ENCODE measurements around the gene MRPS23. TPM values are rescaled to one million over a fixed set of nuclear protein-coding genes. Genes with fewer than 3 reads are reported as not detected.

The MRPS23 gene
- total RNA-seq, 4 donors from 2014 or later, result 0.37 to 11.1 (median 6.5) TPM

DNA sequence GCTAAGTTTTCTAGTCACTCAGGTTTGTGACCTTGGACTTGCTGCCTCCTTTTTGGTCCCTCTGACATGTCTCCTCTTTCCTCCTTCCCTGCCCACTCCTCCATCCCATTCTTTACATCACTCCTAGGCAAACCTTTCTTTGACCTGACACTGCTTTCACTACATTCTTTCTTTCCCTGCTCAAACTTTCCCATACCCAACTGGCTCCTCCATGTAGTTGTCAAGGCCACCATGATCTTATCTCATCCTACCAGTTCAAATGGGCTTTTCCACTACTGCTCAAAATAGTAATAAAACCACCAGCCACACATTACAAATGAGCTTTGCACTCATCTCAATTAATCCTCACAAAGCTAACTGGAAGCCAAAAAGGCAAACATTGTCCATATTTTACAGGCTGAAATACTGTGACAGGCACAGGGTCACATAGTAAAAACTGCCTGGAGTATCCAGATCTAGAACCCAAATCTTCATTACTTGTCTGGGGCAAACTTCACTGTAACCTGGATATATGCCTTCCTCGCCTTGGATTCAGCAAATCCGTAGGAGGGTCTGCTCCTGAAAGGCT, 14.4 kb downstream of the MRPS23 start:
- TF ChIP-seq POLR2A (IDR thresholded peaks at IDR 0.05) (no peak), EP300 (IDR thresholded peaks at IDR 0.05; ENCODE audit: low read depth) (no peak), POLR2AphosphoS5 (IDR thresholded peaks at IDR 0.05) (no peak)
- TF ChIP-seq, protein P1, sequence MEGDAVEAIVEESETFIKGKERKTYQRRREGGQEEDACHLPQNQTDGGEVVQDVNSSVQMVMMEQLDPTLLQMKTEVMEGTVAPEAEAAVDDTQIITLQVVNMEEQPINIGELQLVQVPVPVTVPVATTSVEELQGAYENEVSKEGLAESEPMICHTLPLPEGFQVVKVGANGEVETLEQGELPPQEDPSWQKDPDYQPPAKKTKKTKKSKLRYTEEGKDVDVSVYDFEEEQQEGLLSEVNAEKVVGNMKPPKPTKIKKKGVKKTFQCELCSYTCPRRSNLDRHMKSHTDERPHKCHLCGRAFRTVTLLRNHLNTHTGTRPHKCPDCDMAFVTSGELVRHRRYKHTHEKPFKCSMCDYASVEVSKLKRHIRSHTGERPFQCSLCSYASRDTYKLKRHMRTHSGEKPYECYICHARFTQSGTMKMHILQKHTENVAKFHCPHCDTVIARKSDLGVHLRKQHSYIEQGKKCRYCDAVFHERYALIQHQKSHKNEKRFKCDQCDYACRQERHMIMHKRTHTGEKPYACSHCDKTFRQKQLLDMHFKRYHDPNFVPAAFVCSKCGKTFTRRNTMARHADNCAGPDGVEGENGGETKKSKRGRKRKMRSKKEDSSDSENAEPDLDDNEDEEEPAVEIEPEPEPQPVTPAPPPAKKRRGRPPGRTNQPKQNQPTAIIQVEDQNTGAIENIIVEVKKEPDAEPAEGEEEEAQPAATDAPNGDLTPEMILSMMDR (IDR thresholded peaks at IDR 0.05), result no peak
- H3K4me3 ChIP-seq, result no peak overlapping the region
- WGBS, 2 donors (ENCODE audit: low coverage in 1 of 2), result 100% methylated on average over 2 of the region's 2 CpGs
- intact Hi-C loops (cut with DNase I; ENCODE audit: low total_unique reads), result loop anchor here (10.0 kb wide), 1 partner anchor 701 kb away; no protein-coding TSS in a partner anchor
- no peaks in the 10 kb centered on the region for H3K27me3 ChIP-seq
- H3K36me3 ChIP-seq, result peaks cover 0 to 15% (median 6%) of the 10 kb centered on the region in 4 donors
- H3K9me3 ChIP-seq, result no peaks in the 10 kb centered on the region
- in situ Hi-C loops (cut with MboI; ENCODE audit: low pct_ligation_motif_present in 1 of 4, low pct_unique_long_range_greater_than_20kb in 1 of 4, low sequenced_read_pairs in 3 of 4), result loop anchor here in 1 of 4 donors (10.0 kb wide), 1 partner anchor 711 kb away; no protein-coding TSS in a partner anchor
- H3K27ac ChIP-seq, result no peak overlapping the region
- H3K4me1 ChIP-seq, result peaks cover 0 to 9% (median 9%) of the 10 kb centered on the region in 4 donors
- no peak for DNase-seq

DNA sequence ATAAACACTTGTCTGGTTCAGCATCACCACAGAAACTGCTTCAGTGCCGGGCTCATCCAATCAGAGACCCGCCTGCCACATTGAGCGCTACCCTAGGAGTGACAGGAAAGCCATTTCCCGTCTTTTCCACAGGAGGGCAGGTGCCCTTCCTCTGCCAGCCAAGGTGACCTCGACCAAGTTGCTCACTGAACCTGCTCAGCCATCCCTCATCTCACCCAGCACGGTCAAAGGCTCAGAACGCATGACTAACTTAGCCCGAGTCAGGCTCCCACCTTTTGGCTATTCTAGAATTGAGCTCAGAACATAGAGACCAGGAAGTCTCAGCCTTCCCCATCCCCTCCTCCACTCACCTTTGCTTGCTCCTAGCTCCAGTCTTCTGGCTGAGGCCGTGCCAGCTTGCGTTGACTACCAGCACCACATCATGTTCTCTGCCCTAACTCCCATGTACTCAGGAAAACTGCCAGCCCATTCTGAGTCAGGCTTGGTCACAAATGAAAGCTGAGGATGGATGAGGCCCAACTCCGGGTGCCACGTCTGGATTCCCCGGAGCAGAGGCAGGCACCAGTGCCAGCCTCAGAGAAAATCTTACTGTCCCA, 15.6 kb downstream of the MRPS23 start:
- Histone ChIP-seq H3K4me3 (no peak overlapping the region), H3K9me3 (no peaks in the 10 kb centered on the region), H3K4me1 (peaks cover 0 to 9% (median 9%) of the 10 kb centered on the region in 4 donors), H3K27me3 (no peaks in the 10 kb centered on the region), H3K36me3 (peaks cover 0 to 4% (median 2%) of the 10 kb centered on the region in 4 donors), H3K27ac (no peak overlapping the region)
- WGBS, 2 donors (ENCODE audit: low coverage in 1 of 2), result 62% methylated on average over 13 of the region's 13 CpGs; no CpG with 5 or more reads in 1 of the 2 donors
- DNase-seq, result no peak
- intact Hi-C loops (cut with DNase I; ENCODE audit: low total_unique reads), result loop anchor here (10.0 kb wide), 1 partner anchor 699 kb away; no protein-coding TSS in a partner anchor
- in situ Hi-C loops (cut with MboI; ENCODE audit: low pct_ligation_motif_present in 1 of 4, low pct_unique_long_range_greater_than_20kb in 1 of 4, low sequenced_read_pairs in 3 of 4), result loop anchor here in 1 of 4 donors (10.0 kb wide), 1 partner anchor 709 kb away; no protein-coding TSS in a partner anchor
- no peak for TF ChIP-seq POLR2AphosphoS5 (IDR thresholded peaks at IDR 0.05)
- no peak for TF ChIP-seq EP300 (IDR thresholded peaks at IDR 0.05; ENCODE audit: low read depth)
- TF ChIP-seq, protein P1 (IDR thresholded peaks at IDR 0.05), result no peak
- no peak for TF ChIP-seq POLR2A (IDR thresholded peaks at IDR 0.05)

DNA sequence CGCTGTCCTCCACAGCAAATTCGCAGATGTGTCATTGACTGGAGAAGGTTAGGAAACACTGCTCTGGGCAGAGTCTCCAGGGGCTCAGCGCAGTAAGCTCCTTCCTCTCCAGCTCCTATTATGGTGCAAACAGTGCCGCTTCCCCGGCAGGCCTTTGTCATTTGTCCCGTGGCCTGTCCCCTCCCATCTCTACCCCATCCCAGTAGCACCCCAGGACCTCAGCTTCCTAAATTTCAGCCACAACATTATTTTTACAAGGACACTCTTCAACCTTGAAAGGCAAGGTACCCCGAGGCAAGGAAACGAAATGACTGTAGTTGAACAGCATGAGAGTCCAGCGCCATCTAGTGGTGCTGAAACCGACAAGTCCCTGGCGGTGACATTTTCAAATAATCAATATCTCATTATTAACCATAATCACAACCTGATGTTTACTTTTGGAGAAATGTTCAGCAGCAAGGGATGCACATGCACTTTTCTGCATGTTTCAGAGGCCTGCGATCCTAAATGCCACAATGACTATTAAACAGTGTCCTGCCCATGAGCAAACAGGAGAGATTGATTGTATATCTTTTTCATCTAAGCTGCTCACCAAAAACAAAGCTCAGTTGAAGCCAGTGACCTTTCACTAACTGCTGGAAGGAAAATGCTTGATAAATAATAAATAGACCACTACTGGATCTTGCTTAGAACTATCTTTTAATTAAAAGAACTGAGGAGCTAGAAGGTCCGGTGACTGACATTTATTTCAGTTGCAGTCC, 16.5 kb downstream of the MRPS23 start:
- TF ChIP-seq, protein P1 (IDR thresholded peaks at IDR 0.05), result peak; percentile 78 to 89 (median 82)
- TF ChIP-seq POLR2A (IDR thresholded peaks at IDR 0.05) (no peak), EP300 (IDR thresholded peaks at IDR 0.05; ENCODE audit: low read depth) (no peak)
- peaks cover 0 to 9% (median 9%) of the 10 kb centered on the region in 4 donors for H3K4me1 ChIP-seq
- no peaks in the 10 kb centered on the region for H3K9me3 ChIP-seq
- DNase-seq, result peak; percentile 62
- H3K27ac ChIP-seq, result peak overlapping the region; percentile 19 to 64 (median 51)
- in situ Hi-C loops (cut with MboI; ENCODE audit: low pct_ligation_motif_present in 1 of 4, low pct_unique_long_range_greater_than_20kb in 1 of 4, low sequenced_read_pairs in 3 of 4) (loop anchor here in 1 of 4 donors (10.0 kb wide), 1 partner anchor 709 kb away; no protein-coding TSS in a partner anchor), intact Hi-C loops (cut with DNase I; ENCODE audit: low total_unique reads) (loop anchor here (10.0 kb wide), 1 partner anchor 699 kb away; no protein-coding TSS in a partner anchor)
- H3K27me3 ChIP-seq, result no peaks in the 10 kb centered on the region
- peak overlapping the region in 3 of 4 donors; percentile 19 to 48 (median 31) for H3K4me3 ChIP-seq
- WGBS, 2 donors (ENCODE audit: low coverage in 1 of 2), result 10 to 40% methylated on average over 5 to 13 of the region's 13 CpGs
- no peaks in the 10 kb centered on the region for H3K36me3 ChIP-seq

Measured in transverse colon (tissue), 4 donors.